HG03280 (cell line): ENCODE results near the gene GGACT.

Experiments used
- ATAC-seq: cut with Tn5 transposase; IDR thresholded peaks from one replicate; pipeline ENCODE4 v1.9.1; 2021; ENCODE audit warnings: mild to moderate bottlenecking, moderate library complexity; ENCODE audit not compliant: unreplicated experiment

GGACT gene

DNA sequence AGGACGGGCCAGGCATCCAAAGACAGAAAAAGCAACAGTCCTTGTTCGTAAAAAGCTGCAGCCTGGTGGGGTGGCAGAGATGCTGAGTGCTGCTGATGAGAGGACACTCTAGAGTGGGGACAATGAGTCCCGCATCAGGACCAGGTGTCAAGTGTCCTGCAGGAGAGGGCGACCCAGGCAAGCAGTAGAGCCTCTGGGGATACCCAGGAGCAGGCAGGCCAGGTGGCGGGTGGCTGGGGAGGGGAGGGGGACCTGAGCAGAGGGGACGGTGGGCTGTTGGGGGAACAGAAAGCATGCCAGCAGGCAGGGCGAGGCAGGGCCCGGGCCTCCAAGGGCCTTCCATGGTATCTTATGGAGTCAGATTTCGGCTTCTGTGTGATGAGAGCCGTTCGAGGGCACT lies 35.8 kb downstream of the GGACT start:
- no peak for ATAC-seq

DNA sequence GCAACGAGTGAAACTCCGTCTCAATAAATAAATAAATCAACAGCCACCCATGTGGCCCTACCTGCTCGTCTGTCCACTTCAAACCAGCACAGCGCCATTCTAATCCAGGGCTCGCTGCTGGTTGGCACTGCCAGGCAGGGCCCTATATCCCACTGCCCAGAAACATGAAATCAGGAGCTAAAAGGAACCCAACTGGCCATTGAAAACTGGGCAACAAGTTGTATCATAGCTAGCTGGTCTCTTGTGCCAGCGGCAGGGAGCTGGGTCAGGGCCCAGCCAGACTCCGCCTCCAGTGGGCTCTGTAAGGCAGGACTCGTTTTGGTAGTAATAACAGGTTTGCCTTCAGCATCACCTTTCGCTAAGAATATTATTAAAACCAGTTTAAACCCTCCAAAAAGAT lies 39.3 kb downstream of the GGACT start:
- no peak for ATAC-seq

DNA sequence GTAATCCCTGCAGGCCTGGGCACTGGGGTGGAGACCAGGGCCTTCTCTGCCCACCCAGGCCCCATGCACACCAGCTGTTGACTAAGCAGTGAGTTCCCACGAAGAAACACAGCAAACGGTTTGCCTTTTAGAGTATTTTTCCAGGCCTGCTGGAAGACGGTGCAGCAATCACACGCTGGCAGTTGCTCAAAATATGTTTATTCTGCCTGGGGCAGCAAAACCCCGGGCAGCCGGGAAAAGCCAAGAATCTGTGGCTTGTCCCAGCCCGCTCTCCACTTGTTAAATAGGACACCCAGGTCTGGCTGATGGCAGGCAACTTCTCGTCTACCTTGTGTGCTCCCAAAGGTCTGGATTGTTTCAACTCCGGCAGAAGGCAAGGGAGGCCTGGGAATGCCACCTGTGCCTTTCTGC lies 40.8 kb downstream of the GGACT start:
- ATAC-seq = no peak

DNA sequence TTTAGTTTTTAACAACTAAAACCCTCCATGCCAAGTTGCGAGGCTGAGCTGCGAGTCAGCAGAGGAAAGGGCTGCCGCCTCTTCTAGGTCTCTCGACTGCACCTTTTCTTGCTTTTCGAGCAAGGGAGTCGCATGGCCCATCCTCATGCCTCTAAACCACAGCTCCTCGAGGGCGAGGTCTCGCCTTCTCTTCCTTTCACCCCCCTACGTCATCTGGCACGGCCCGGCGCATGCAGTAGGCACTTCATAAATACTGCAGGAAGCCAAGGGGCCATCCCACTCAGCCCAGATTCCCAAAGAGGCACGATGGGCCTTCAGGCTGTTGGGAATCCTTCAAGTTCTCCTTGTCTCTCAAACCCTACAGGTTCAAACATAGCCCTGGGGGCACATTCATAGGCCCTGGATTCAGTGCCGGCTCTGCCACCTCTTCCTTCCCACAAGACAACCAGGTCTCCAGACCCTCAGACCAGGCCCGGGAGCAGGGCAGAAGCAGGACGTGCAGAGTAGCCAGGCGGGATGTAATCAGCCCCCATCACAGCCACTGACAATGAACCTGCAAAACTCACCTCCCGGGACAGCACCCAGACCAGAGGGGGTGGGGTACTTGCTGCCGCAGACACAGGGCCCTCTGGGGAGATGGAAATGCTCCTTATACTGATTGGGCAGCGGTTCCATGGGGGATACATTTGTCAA lies 41.7 kb downstream of the GGACT start:
- no peak for ATAC-seq

DNA sequence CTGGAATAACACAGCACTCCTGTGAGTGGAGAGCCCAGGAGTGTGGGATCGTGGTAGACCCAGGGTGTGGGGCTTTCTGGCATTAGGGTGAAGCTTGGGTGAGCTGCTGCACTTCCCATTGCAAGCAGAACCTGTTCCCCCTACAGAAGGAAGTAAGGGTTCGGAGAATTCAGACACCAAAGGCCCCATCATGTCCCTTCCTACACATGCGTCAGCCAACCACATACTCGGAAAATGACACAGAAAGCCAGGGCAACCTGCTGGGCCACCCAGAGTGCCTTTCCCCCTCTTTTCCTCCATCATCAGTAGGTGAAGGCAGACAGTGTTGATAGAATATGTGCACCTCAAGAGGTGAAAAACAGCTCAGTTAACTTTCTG lies 42.9 kb downstream of the GGACT start:
- ATAC-seq = no peak

DNA sequence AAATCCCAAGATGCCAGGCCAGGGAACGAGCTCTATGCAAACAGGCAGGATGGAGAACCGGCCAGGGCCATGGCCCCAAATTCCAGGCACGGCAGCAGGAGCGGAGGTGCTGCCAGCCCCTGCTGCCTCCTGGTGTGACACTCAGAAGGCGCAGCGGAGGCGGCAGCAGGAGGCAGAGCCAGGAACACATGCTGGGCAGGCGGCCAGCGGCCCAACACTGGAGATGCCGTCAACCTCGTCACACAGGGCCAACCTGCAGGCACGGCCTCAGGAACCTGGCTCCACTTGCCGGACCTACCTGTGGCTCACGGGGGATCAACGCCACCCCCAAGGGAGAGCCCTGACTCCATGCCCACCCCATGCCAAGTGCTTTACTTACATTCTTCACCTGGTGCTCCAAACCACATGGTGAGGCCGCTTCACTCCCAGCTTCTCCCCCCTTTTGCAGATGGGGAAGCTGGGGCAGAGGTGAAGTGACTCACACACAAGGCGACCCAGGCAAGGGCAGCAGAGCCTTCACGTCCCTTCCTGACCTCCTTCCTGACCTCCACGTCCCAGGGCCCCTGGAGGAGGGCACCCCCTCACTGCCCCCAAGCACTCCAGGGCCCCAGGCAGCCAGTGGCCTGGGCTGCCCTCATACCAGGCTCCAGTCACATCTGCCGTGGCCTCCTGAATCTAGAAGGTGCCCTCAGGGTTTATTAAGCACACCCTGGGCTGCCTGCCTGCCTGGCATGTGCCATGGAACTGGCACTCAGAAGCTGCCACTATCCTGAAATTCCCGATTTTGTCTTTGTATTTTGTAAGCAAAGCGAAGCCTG lies 43.5 kb downstream of the GGACT start:
- no peak for ATAC-seq

DNA sequence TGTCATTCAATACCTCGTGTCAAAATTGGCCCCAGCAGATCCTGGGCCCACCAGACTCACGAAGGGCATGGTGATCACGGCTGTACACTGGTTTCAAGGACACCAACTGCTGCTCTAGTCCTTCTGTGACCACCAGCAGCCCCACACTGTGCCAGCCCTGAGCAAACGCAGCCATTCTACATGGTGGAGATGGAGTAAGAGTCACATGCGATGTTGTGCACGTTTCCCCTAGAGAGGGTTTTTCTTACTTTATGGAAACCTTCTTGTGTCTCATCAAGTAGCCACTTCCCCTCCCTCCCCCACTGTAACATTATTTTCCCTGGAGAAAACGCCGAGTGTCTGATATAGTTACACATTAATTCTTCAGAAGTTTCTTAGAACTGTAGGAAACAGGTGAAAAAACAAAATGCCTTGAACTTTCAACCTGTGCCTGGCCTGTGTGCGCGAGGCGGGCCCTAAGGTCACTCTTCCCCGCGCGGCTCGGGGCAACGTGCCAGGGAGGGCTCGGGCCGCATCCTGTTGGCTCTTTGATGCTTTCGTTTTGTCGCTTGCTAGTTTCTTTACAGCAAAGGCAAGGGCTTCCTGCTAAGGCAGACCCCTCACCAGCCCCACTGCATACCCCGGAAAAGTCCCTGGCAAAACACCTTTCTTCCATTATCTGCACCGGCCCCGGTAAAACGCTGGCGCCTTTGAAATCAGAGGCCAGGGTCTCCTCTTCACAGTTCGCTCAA lies 44.6 kb downstream of the GGACT start:
- ATAC-seq = no peak

DNA sequence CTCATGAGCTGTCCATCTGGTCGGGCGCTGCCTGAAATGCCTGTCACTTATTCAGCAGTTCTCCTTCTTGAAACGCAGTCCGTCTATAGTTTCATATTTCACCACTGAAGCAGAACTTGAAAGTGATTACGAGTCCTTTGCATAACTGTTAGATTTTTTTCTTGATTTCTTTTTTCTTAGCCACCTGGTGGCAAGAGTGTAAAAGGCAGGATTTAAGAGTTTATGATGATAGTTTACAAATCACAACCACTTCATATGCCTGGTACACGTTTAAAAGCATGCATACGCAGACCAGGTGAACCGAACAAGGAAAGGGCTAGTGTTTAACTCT lies 45.8 kb downstream of the GGACT start:
- ATAC-seq = peak; percentile 88

DNA sequence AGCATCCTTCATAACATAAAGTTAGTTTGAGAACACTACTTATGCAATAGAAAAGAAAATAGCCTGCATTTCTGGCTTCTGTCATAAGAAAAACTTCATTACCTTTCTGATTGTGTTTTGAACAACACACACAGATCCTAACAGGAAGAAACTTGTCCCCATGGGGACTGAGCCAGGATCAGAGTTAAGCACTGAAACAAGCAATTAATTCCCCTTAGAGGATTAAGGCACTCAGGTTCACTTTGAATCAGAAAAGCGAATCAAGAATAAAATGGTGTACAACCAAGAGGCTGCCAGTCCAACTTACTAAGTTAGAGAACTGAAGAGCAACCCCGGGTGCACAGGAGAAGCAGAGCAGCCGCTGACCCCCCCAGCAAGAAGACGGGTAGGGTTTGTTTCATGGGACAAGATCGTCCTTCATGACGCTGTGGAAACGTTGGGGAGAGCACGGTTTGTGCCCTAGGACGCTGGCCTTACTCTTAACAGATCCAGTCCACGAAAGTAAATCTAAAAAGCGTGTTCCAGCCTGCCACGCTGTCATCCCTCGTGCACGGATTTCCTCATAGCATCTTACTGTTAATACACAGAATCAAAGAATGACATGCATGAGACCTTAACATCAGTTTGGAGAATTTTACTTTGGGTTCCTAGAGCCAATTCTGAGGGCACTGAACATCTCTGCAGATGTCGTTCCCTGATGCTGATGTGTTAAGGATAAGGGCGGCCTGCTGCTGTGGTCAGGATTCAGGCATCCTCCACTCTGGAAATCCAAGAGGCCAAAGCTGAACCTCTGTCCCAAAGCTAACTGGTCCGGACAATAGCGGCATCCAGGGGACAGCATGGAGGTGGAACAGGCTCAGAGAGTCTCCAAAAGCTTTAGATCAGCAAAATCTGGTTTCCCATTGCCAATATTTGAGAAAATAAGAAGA lies 46.4 kb downstream of the GGACT start:
- ATAC-seq = no peak

DNA sequence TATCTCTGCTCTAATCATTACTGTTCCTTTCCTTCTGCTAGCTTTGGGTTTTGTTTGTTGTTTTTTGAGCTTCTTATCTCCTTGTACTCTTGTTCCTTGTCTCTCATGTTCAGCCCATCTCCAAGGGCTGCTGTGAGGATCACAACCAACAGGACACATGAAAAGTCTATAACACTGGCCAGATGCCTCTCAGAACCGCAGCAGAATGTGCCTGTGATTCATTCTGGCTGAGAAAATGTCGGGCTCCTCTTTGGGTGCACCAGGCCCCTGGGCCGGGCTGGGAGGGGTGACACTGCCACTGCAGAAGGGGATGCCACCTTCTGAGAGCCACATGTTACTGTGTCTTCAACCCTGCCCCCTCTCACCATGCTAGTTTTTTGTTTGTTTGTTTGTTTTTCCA lies 48.0 kb downstream of the GGACT start:
- no peak for ATAC-seq

DNA sequence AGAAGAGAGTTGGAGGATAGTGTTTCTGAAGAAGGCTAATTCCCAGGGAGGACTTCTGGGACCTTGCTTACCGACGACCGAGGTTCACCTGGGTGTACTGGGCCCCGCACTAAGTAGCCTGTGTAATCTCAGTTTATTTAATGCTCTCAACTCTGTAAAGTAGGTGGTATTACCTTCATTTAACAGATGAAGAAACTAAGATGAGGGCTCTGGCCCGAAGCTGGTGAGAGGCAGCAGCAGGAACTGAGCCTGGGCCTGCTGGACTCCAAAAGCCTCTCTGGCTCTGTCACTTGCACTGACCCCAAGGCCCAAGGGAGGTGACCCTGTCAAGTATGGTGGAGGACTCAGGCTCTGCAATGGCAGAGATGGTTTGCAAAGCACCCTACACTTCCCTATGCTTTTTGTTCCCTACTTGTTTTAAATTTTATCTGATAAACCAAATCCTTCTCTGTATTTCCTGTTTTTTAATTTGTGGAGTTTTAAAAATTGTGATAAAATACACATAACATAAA lies 50.6 kb downstream of the GGACT start:
- ATAC-seq = no peak

DNA sequence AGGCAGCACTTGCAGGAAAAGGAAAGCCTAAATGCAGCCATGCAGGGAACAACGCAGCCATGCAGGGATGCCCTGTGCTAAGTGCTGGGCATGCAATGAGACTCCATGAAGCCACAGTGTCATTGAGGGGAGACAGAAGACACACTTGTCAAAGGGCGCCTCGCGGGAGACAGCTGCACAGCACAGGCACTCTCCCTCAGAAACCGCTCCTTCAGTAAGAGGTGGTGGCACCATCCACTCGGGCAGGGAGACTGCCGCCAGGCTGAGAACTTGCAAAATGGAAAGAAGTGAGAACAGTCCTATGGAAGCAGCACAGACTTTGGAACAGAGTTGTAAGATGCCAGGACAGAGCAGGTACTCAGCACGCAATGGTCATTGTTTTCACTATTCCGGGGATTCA lies 51.1 kb downstream of the GGACT start:
- no peak for ATAC-seq

DNA sequence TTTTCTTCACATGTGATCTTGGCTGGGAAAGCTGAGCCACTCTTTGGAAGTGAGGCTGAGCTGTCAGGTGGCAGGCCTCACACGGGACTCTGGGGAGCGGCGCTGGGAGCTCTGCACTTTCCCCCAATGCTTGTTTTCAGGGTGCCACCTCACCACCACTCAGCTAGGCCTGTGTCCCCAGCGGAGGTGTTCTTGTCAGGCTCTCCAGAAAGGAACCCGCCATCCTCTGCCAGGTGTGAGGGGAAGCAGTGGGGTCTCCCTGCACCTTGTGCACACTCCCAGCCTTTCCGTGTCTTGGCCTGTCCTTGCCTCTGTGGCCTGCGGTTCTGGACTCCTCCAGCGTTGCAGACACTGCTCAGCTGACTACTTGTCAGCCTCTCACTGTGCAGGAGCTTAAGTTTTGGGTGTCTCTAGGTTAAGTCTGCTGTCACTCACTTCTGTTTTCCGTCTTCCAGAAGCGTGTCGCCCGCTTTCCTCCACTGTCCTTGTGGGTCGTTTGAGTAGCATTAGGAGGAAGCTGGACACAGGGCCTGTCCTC lies 51.9 kb downstream of the GGACT start:
- ATAC-seq = no peak

DNA sequence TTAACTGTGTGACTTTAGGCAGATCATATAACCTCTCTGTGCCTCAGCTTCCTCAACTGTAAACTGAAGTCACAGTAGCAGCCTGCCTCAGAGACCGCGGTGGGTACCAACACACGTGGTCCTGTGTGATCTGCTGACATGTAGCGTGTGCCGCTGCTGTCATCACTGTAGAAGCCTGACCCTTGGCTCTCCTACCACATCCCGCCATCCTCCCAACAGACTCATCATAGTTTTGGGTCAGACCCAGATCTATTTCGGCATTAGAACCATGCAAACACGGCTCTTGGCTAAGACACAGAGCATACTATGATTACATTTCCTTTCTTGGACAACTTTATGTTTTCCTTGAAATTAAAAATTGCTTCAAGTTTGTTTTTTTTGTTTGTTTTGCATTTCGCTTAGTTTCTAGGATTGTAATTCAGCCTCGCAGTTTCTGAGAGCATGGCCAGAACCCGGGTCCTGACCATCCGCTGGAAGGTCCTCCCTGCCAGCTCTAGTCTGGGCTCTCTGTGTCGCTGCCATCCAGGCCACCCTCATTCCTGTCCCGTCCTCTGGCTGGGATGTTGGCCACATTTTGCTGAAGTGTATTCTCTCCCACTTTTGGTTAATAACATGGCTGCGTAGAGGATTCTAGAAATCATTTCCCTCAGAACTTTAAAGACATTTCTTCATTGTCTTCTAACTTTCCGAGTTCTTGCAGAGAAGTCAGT lies 53.0 kb downstream of the GGACT start:
- ATAC-seq = no peak

DNA sequence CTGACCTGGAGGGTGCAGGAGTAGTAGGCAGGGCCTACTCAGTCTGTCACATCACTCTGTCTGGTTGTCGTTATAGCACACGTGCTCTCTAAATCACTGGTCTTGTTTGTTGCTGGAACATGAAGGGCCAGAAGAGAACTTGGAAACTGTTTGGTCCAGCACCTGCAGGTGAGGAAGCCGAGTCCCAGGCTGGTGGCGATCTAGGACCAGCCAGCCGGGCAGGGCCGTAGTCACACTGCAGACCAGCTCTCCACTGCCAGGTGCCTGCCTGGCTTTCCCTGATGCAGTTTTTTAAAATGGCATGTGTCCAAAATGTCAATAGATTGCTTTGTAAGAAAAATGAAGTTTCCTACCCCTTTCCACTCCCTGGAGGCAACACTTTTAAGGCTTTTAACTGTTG lies 53.7 kb downstream of the GGACT start:
- ATAC-seq = no peak

DNA sequence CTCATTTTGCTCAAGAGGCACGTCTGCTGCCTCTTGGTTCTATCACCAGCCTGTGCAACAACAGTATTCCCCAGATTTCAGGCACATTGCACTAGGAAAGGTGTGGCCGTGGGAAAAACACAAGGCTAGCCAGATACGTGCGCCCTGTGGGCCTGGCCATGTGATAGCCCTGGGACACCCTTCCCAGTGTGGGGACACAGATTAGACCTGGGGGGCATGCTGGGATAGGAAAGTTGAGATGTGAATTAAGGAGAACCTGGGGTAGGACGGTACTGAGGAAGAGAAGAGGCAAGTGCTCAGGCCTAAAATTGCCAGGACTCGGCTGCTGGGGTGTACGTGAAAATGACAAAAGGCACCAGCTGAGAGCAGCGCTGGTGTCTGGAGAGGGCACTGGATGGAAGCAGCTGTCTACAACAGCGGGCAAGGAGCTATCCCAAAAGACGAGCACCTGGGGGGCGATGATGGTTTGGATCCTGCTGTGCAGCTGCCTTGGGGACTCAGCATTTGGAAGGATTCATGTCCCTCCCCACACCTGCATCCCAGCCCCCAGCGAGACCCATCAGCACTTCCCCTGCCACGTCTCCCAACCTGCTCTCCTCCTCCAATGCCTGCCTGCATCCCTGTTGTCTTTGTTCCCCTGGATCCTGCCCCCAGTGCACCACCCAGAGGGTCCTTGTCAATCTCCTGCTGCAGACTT lies 54.3 kb downstream of the GGACT start:
- ATAC-seq = no peak

DNA sequence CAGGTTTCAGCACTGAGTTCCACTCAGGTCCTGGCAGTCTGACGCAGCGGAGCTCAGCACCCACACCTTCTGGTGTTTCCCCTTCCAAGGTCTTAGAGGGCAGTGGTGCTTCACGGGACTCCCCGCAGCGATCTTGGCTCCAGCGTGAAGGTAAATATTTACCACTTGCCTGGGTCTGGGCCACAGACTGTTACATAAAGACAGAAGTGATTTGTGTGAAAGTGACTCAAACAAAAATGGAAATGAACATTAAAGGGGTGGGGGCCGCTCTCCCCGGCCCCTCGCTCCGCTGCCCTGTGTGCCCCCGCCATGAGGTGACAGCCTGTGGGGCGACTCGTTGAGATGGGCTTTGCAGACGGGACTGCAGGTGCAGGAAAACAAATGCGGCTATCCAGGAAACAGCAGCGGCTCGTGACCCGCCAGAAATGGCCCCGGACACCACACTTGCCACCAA lies 55.0 kb downstream of the GGACT start:
- no peak for ATAC-seq

DNA sequence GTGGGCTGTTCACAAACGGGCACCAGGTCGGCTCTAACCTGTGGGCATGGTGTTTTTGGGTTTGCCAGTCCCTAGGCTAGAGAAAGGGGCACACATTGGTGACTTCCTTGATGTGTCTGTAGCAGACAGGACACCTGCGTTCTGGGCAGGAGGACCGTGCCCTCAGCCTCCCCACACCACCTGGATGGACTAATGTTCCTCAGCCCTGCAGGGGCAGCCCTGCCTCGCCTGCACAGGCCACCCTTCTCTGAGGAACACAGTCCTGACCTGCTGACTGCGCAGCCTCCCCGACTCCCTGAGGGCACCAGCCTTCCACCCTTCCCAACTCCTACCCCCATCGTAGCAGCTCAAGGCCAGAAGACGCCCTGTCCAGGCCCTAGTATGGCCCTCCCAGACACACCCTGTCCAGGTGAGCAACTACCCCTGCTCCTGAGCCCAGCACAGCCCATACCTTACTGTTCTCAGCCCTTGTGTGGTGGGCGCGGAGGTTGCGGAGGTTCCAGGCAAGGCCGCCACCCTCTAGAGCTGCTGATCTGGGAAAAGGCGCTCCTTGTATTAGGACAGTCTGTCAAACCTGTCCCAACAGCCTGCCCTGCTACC lies 55.7 kb downstream of the GGACT start:
- no peak for ATAC-seq
